NCI-H1694 (cell line): Measurements from ENCODE around the gene IDI2.

Source experiments
- DNase-seq: peaks from one replicate; lab custom pipeline; 2025; lab: John Stamatoyannopoulos, UW

Gene IDI2

GRCh38 chr10:980468-981093 is 45.1 kb downstream of the IDI2 start:
- no peak for DNase-seq

DNA sequence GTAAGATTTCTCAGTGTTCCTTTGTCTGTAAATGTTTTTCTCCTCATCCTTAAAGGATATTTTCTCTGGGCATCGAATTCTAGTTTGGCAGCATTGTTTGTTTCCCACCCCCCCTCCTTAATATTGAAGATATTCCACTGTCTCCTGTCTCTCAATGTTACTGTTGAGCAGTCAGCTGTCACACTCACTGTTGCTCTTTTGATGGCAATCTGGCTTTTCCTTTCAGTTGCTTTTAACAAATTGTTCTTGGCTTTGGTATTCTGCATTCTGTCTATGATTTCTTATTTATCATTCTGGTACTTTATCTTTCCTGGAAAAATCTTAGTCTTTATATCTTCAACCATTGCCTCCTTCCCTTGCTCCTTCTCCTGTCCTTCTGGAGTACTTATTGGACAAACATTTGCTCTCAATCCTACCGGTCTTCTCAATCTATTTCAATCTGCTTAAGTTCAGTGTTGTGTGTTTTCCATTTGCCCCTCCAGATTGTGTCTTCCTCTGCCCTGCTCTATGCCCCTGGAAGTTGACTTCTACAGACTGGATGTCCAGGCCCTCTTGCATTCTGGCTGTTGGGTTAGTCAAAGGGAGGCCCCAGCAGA is 46.7 kb downstream of the IDI2 start:
- no peak for DNase-seq

- DNase-seq: no peak
Measured at GRCh38 chr10:976316-976715, 49.3 kb downstream of the IDI2 start.

DNA sequence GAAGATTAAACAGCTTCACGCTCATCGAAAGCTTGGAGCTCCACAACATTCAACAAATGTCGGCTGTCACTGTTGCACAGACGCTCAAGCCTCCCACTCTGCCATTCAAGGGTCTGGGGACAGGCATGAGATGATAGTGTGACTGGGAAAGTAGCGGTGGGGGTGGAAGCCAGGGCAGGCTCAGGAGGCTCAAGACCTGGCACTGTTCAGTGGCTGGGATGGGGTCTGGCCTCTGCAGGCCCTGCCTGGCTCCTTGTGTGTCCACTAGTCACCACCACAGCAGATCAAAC is 50.9 kb downstream of the IDI2 start:
- no peak for DNase-seq

DNA sequence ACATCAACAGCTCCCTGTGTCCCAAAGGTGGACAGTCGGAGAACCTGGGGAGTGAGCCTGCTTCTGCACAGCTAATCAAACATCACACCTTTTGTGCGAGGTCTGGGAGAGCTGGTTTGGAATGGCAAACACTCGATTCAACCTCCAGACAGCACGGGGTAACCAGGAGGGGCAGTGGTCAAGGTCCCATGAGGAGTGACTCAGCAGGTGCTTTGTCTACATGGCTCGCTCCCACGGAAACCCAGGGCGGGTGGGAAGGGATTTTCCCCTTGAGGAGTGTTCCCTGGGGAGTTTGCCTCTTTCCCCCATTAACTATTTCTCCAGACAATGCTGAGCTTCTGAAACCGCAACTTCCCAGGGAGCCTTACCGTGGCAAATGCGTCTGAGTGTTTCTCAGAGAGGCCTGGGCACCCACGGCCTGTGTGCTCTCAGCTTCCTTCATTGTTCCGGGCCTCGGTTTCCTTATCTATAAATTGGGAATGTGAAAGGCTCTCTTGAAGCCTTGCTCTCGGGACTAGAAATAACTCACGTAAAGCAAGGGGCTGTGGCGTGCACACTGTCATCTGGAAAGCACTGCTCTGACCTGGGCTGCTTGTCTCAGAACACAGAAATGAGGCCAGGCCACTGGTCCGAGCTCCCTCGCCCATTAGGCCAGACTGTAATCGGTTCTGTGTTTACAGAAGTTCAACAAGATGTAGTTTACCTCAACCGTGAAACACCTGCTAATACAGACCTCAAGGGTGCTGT is 51.4 kb downstream of the IDI2 start:
- no peak for DNase-seq

DNA sequence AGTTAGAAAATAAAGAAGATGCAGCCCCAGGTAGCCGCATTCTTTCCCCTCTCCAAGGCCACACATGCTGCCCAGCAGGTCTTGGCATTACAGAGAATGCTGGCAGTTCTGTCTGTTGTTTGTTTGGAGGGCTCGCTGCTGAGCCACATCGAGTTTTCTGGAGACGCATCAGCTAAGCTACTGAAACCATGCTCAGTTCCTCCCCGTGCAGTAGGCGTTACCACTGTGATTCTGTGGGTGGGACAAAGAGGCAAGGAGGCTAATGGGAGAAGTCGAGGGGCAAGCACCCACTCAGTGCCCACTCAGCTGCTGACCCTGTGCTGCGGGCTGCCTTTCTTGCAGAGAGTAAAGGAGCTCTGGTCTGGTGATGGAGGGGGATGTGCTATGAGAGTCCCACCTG is 52.9 kb downstream of the IDI2 start:
- DNase-seq: no peak

DNA sequence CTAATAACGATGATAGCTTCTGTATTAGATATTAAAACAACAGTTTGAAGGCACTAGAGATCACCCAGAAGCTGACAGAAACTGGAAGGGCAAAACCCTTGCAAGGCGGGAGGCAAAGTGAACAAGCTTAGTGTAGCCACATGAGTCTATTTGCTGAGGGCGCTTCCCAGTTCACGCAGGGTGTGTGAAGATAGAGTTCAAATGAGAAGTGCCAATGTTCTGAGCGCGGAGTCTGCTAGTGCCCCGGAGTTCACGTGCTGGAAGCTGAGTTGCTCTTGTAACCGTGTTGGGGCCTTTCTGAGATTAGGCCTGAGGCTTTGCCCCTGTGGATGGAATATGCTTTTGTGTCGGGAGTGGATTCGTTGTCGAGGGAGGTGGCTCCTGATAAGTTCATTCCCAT is 54.0 kb downstream of the IDI2 start:
- no peak for DNase-seq

- no peak for DNase-seq
Measured at GRCh38 chr10:971150-971542, 54.5 kb downstream of the IDI2 start.

GRCh38 chr10:970311-971149 is 55.1 kb downstream of the IDI2 start:
- DNase-seq: no peak

DNA sequence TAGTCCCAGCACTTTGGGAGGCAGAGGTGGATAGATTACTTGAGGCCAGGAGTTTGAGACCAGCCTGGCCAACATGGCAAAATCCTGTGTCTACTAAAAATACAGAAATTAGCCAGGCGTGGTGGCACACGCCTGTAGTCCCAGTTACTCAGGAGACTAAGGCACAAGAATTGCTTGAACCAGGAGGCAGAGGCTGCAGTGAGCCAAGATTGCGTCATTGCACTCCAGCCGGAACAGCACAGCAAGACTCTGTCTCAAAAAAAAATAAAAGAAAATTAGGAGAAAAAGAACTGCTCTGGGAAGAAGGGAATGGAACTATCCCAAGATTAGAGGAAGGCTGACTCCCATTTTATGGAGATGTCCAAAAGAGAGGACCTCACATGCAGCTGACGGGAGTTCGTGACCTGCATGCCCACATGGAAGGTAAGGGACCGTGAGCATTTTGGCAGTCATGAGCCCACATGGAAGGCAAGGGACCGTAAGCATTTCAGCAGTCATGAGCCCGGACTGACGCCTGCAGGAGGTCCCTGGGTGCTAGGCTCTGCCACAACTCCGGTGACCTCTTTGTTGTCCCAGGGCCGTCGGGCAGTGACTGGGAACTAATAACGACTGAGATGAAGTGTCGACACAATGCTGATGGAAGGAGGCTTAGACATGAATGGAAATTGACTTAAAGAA is 56.0 kb downstream of the IDI2 start:
- DNase-seq: no peak
